GM21529 (cell line): ENCODE measurements around the gene DIS3L.
"Not testable (repeated sequence)": the region's sequence is repeated elsewhere in the genome, so short reads cannot be mapped to it uniquely, and the experiment has no call there.

ENCODE experiments used
- ATAC-seq: cut with Tn5 transposase; IDR thresholded peaks from one replicate; pipeline ENCODE4 v1.9.1; 2021; ENCODE audit not compliant: unreplicated experiment

DIS3L gene

DNA sequence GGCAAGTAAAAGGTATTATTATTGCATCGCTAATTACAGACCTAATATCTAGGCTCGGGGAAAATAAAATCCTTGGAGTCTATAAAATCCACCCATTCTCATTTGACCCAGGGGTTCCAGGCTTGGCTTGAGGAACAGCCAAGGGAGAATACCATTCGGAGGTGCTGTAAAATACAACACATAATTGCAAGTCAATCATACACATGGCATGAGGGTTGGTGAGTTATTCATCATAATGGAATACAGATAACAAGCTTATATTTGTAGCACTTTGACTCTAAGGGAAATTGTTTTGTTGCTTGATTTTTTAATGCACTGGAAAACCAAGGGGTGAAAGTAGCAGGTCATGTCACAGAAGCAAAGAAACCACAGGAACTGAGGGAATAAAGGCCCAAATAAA, 16.8 kb upstream of the DIS3L start:
- ATAC-seq: no peak

DNA sequence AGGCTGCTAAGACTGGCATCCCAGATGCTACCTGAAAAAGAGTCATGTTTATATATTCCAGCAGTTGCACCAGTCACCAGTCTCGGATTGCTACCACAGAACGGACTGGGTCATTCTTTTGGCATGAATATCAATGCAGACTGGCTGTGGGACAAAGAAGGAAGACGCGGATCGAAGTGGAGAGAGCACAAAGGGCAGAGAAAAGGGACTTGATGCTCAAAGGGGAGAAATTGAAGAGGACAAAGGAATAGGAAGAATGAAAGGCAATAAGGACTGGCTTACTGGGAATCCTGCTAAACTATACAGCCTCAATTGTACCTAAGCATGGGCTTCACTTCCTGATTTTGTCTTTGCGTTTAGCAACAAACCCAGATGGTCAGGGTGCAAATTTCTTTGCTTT, 15.3 kb upstream of the DIS3L start:
- ATAC-seq: no peak

DNA sequence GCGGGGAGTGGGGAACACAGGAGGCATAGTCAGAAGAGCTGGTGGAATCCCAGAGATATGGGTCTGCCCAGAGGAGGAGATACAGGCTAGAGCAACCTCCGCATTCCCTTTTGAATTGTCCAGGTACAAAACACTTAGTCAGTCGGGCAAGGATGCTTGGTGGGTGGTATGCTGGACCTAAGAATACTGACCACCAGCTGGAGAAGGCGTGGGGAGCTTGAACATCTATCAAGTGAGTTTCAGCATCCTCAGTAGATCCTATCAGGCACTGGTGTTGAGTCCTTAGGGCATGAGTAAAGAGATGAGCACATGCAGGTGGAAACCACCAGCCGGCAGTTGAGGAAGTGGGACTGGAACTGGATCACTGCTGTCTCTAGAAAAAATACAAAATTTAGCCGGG, 14.7 kb upstream of the DIS3L start:
- ATAC-seq: no peak

DNA sequence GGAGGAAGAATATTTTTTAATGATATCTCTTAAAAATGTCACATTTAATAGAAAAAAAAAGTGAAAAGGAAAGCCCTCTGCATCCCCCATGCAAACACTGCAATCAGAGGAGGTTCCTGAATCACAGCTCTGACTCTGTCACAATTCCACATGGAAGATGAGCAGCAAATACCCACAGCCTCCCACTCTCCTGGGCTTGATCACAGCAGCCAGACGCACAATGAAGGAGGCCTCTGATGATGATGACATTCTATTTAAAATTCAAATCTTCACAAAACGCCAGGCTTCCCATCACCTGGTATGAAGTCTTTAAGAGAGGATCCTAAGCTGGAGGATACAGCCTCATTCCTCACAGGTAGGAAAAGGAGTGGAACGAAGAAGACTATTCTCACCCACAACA, 9.1 kb upstream of the DIS3L start:
- ATAC-seq: no peak

DNA sequence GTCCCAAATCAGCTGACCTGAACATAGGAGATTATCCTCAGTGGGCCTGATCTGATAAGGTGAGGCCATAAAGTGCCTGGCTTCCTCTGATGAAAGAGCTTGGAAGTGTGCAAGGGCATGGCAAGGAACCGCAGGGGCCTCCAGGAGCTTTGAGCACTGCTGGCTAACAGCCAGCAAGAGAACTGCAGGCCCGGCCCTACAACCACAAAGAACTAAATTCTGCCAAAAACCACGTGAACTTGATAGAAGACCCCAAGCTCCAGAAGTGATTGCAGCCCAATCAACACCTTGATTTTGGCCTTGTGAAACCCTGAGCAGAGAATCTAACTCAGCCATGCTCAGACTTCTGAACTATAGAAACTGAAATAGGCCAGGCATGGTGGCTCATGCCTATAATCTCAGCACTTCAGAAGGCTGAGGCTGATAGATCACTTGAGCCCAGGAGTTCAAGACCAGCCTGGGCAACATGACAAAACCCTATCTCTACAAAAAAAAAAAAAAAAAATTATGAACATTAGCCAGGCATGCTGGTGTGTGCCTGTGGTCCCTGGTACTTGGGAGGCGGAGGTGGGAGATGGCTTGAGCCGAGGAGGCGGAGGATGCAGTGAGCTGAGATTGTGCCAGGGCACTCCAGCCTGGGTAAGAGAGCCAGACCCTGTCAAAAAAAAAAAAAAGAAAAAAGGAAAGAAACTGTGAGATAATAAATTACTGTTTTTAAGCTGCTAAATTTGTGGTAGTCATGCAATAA, 7.7 kb upstream of the DIS3L start:
- no peak for ATAC-seq

DNA sequence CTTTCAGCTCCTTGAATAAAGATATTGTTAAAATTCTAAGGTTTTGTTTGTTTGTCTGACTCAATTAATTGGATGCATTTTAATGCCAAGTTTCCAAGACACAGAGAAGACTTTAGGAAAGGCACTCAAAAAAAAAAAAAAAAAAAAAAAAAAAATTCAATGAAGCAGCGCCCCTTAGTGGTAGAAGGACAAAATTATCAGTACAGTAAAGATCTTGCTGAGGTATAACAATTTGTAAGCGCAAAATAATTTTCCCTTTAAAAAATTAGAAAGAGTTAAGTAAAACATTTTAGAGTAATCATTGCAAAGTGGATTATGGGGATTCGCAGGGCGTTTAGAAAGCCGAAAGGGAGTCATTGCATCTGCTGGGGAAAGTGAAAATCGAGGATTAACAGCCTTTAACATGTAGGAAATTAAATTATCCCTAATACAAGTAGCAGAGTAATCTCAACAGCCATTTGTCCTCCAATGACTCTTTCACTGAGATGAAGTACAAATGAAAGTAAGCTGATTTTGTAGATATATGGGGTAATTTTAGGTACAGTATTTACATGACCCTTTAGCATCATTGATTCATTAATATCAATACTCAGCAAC, 5.8 kb upstream of the DIS3L start:
- no peak for ATAC-seq

DNA sequence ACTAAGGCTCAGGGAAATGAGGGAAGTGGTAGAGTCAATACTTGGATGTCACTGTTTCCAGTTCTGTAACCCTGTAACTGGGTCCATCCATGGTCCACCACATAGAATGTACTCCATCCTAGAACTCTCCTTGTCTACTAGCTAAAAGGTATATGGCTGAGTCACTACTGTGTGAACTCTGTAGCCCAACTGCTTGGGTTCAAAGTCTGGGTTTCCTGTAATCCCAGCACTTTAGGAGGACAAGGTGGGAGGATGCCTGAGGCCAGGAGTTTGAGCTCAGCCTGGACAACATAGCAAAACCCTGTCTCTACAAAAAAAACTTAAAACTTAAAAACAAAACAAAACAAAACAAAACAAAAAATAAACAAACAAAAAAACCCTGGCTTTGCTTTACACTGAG, 5.3 kb upstream of the DIS3L start:
- ATAC-seq: no peak

DNA sequence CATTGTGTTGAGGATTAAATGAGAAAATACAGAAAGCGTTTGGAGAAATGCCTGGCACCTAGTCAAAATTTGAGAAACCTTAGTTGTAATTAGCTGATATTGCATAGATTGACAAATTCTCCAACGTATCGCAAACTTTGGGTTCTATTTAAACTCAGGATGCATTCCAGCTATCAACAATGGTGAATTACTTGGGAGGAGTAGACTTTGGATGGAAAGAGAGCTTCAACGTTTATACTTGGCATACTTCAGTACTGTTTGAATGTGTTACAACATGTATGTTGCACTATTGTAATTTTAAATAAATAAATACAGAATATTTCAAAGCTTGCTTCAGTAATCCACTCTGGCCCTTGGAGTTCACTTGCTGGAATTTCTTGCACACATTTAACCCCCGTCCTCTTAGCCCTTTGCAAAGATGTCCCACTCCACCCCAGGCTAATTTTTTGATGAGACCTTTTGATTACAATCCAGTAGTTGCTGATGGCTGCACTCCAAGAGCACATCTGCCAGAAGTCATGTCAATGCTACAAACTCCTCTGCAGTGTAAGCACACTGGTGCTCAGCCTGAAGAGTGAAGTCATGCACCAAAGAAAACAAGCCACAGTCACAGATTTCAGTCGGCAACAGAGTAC, 4.7 kb upstream of the DIS3L start:
- no peak for ATAC-seq

DNA sequence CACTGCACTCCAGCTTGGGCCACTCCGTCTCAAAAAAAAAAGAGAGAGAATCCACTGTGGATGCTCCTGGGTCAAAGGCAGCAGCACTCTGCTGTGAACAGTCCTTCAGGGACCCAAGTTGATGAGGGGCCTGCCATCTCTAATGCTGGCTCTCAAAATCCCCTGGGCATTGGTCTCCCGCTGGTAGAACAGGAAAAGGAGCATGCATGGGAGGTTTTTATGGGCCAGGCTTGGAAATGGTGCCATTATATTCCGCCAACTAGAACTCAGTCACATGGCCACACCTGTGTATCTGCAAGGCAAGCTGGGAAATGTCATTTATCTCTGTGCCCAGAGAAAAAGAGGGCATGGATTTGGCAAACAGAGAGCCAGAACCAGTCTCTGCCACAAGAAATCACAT, 3.4 kb upstream of the DIS3L start:
- no peak for ATAC-seq

DNA sequence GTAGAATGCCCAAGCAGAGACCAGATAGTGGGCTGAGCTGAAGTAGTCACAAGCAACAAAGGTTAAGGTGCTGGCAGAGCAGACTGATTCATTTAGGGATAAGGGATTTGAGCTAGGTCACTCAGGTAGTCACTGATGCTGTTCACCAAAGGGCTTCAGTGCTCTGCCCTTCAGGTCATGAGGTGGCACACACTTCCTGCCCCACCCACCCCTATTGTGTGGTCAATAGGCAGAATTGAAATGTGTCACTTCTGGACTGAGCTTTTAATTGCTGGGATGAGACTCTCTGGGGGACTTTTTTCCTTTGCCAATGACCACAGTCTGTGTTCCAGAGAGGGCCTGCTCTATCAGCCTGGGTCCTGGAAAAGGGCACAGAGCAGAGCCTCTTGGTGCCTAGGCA, 2.9 kb upstream of the DIS3L start:
- ATAC-seq: no peak

DNA sequence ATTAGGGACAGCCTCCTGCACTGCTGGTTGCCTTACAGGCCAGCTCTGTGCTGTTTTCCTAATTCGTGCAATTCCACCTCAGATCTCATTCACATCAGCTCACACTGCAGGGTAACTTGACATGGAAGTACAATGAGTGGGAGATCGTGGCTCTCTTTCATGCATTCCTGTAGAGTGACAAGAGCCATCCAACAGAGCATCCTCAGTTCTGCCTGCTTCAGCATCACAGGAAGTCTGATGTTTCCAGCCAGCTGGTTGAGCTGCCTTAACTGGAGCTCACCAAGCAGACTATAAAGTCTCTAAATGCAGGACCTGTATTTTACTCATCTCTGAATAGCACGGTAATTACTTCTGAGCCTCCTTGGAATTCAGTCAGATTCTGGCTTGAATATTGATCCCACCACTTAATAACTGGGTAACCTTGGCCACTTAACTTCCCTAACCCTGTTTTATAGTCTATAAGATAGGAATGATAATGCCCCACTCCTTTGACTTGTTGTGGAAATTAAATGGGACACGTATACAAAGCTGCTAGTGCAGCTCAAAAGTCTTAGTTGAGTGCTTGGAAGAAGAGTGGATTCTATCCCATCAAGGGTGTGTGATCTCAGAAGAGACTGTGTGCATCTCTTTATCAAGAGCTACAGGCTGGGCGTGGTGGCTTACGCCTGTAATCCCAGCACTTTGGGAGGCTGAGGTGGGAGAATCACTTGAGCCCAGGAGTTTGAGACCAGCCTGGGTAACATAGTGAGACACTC, 1.4 kb upstream of the DIS3L start:
- ATAC-seq: no peak

DNA sequence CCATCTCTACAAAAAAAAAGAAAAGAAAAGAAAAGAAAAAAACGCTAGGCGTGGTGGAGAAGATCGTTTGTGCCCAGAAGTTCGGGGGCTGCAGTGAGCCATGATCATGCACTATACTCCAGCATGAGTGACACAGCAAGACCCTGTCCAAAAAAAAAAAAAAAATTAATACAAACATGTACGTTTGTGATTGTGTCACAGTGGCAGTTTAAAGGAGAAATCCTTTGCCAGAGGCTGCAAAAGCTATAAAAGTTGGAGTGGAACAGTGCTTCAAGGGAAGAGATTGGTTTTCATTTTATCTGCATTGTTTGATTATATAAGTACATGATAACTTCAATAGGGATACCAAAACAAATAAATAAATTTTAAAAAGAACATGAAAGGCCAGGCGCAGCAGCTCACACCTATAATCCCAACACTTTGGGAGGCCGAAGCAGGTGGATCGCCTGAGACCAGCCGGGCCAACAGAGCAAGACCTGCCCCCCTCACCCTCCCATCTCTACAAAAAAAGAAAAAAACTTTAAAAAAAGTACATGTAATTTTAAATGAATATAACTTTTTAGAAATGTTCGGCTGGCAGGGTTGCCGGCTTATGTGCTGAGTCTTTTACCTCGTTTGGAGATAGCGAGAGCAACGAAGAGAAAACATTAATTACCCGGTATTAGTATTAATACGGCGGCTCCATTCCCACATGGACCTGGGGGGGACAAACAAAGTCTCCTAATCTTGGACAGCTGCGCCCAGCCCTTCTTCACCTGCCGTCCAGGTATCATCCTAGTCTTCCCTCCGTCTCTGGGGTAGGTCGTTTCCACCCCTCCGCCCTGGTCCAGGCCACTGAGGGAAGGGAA, 573 bp upstream of the DIS3L start:
- no peak for ATAC-seq

DNA sequence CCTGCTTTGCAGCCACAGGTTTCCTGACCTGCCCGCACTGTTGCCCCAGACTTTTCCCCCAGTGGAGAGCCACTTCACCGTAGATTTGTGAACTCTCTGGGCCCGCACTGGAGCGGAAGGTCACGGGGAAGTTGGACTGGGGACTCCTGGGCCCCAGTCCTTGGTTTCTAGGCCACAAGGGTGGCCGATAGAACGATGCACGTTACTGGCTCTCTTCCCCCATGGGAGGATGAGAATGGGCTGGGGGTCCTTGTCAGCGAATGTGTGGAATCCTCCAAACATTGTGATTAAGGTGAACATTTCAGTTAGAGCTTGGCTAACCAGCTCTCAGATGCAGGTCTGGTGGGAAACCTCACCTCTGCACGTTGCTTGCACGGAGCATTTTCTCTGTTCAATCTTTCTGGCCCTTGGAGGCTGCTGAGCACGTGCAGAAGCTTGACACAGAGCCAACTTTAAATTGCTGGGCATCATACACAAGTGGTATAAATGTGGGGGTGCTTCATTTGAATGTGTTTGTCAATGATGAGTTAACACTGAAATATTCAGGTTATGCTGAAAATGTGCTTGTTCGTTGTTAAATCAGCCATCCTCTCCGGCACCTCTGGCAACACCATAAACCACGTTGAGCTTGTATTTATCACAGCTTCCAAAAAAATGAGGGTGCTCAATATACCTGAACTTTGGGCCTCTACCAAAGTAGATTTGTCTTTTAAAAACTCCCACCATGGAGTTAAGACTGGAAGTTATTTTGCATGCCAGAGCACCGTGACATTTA, 976 bp downstream of the DIS3L start:
- no peak for ATAC-seq

DNA sequence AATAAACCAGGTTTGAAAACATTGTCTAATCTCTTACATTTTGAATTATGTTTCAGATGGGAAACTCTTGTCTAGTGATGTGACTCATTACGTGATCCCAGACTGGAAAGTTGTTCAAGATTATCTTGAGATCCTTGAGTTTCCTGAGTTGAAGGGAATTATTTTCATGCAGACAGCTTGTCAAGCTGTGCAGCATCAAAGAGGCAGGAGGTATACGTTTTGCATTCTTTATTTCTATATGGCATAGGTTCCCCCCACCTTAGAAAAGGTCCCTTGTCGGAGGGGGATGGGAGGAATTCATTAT, 1.5 kb downstream of the DIS3L start:
- ATAC-seq: no peak

DNA sequence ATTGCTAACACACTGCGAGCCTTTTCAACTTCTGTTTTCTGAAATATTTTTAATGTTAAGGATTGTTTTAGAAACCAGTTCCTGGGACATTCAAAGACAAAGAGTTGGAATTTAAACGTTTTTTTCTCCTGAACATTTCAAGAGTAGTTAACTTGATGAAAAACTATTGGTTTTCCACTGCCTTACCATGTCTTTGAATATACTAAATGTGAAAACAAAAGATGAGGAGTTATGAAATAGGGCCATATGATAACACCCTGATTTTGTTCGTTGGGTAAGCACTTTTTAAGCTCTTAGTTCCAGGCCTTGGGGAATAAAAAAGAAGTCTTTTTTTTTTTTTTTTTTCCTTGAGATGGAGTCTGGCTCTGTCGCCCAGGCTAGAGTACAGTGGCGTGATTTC, 2.8 kb downstream of the DIS3L start:
- ATAC-seq: no peak

DNA sequence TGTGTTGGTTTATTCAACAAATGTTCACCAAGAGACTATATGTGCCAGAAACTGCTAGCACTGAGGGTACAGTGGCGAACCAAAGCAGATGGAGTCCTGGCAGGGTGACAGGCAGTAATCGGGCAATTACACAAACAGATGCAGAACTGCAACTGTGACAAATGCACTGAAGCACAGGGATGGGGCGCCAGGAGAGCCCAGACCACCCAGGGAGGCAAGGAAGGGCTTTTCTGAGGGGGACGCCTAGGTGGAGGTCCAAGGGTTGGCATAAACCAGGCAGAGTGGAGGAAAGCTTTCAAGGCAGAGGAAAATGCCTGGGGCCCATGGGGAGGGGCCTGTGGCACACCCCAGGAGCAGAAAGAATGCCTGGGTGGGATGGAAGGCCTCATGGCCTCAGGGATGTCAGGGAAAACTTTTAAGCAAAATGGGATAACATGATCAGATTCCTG, 5.5 kb downstream of the DIS3L start:
- no peak for ATAC-seq

DNA sequence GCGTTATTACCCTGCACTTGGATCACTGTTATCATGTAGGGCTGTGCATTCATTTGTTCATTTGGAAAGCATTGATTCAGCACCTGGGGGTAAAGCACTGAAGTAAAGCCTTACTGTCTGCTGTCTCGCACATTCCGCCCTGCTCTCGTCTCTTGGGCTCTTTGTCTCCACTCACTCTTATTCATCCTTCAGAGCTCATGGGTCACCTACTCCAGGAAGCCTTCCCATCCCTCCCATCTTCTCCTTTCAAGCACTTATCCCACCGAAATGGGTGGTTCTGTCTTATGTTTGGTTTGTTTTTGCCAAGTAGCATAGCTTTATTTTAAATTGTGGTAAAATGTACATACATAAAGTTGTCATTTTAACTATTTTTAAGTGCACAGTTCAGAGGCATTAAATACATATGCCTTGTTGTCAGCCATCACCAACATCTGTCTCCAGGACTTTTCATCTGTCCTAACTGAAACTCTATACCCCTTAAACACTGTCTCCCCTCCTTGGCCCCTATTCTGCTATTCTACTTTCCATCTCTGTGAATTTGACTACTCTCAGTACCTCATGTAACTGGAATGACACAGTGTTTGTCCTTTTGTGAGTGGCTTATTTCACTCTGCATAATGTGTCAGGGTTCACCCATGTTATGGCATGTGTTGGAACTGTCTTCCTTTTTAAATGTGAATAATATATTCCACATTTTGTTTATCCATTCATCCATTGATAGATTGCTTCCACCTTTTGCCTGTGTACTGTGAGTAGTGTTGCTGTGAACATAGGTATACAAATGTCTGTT, 9.3 kb downstream of the DIS3L start:
- ATAC-seq: no peak

DNA sequence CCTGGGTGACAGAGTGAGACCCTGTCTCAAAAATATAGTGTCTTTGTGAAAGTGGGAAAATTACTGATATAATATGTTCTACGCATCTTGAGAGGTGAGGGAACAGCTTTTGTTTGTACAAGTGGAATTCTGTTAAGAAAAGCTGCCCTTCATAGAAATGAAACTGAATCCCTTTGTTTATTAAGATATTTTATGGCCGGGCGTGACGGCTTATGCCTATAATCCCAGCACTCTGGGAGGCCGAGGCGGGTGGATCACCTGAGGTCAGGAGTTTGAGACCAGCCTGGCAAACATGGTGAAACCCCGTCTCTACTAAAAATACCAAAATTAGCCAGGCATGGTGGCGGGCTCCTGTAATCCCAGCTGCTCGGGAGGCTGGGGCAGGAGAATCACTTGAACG, 11.1 kb downstream of the DIS3L start:
- not testable (repeated sequence) for ATAC-seq

DNA sequence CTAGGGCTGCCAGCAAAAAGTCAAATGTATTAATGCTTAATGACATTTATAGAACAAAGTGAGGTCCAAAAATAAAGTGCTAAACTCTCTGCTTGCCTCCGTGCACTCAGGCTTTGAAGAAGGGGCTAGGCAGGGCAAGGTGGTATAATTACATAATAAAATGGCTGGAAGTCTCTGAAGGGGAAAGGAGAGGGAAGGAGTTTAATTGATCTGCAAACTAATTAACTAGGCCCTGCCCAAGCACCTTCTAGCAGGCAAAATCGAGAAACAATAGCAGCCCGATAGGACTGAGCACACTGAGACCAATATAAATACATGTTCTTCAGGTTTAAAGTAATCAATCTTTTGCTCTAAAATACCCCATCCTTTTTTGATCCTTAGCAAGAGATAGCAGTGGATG, 13.0 kb downstream of the DIS3L start:
- no peak for ATAC-seq

DNA sequence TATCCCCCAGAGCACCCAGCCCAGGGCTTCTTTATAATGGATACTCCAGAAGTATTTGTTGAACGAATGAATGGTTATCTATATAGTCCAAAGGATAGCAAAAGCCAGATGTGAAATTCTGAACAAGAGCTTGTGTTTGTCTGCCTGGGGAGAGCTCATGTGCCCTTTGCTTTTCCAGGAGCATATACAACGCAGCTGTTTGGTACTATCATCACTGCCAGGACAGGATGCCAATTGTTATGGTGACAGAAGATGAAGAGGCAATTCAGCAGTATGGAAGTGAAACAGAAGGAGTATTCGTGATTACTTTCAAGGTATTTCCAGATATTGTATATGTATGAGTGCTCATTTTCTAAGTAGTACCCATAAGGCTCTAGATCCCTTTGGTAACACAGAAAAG, 15.2 kb downstream of the DIS3L start:
- ATAC-seq: no peak
